HG03565 (cell line): Measurements from ENCODE around the gene LRRFIP1.

Experiments used
- ATAC-seq: cut with Tn5 transposase; IDR thresholded peaks from one replicate; pipeline ENCODE4 v1.9.1; 2021; ENCODE audit warnings: mild to moderate bottlenecking, moderate library complexity; ENCODE audit not compliant: unreplicated experiment

LRRFIP1 gene

DNA sequence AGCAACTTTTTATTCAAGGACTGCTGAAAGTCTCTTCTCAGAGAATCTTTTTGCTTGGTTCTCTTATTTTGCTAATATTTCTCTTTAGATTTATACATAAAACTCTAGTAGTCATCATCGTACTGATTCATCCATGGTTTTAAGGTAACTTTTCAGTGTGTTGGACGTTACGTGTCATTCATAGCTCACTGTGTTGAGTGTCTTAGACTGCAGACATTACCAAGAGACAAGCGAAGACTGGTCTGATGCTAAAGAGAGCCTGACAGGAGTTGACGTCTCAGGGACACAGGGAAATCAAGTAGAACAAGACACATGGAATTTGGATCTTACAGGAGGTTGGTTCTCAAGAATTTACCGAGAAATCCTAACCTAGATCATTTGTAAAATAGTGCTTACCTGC lies 196.7 kb downstream of the LRRFIP1 start:
- no peak for ATAC-seq

GRCh38 chr2:237827421-237827987 lies 200.1 kb downstream of the LRRFIP1 start:
- ATAC-seq, result no peak
